AG09319 (cell line): ENCODE data around the gene MED17.

ENCODE experiments used
- DNase-seq: peaks from one replicate; pipeline ENCODE4 v3.0.0-alpha.2; 2010; ENCODE audit warnings: low read depth; ENCODE audit errors: extremely low read depth
- TF ChIP-seq, protein P1 (sequence below): IDR thresholded peaks from 2 replicates; pipeline ENCODE4 v1.5.1; 2011; ENCODE audit warnings: low read depth, mild to moderate bottlenecking, inconsistent platforms, low read length, moderate library complexity

MED17 gene

GRCh38 chr11:93829598-93829997 lies 45.5 kb downstream of the MED17 start:
- no peak for DNase-seq
- TF ChIP-seq, protein P1, sequence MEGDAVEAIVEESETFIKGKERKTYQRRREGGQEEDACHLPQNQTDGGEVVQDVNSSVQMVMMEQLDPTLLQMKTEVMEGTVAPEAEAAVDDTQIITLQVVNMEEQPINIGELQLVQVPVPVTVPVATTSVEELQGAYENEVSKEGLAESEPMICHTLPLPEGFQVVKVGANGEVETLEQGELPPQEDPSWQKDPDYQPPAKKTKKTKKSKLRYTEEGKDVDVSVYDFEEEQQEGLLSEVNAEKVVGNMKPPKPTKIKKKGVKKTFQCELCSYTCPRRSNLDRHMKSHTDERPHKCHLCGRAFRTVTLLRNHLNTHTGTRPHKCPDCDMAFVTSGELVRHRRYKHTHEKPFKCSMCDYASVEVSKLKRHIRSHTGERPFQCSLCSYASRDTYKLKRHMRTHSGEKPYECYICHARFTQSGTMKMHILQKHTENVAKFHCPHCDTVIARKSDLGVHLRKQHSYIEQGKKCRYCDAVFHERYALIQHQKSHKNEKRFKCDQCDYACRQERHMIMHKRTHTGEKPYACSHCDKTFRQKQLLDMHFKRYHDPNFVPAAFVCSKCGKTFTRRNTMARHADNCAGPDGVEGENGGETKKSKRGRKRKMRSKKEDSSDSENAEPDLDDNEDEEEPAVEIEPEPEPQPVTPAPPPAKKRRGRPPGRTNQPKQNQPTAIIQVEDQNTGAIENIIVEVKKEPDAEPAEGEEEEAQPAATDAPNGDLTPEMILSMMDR, result no peak

GRCh38 chr11:93831343-93832127 lies 47.5 kb downstream of the MED17 start:
- no peak for DNase-seq
- TF ChIP-seq, protein P1, result no peak

- TF ChIP-seq, protein P1, result no peak
- DNase-seq, result no peak
These were observed 48.7 kb downstream of the MED17 start for GRCh38 chr11:93832780-93833179.

GRCh38 chr11:93838967-93839366 lies 54.9 kb downstream of the MED17 start:
- no peak for DNase-seq
- TF ChIP-seq, protein P1, result no peak

- TF ChIP-seq, protein P1, result no peak
- no peak for DNase-seq
These were observed 56.1 kb downstream of the MED17 start for GRCh38 chr11:93840180-93840579.

GRCh38 chr11:93840981-93841380 lies 56.9 kb downstream of the MED17 start:
- DNase-seq, result no peak
- TF ChIP-seq, protein P1, result no peak

DNA sequence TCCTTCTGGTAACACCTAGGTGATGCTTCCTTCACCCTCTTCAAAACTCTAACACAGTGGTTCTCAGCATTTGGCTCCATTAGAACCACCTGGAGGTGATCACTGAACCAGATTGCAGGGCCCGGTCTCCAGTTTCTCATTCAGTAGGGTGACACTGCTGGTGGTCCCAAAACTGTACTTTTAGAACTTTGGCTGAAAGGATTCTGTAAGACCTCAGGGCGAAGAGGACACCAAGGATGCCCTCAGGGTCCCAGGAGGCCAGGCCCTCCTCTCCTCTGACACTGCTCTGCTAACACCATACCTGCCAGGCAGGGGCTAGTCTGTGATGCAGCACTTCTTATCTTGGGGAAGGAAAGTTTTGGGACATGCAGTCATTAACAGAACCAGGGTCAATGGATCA lies 57.4 kb downstream of the MED17 start:
- TF ChIP-seq, protein P1, result no peak

More for the DNA sequence above, 57.4 kb downstream of the MED17 start:
- no peak for DNase-seq
